ENCODE data around the gene LOXHD1. TPM values are rescaled to one million over a fixed set of nuclear protein-coding genes. Genes with fewer than 3 reads are reported as not detected.

Gene LOXHD1
- total RNA-seq, 1 experiment from 2014 or later = not detected

- in situ Hi-C loops (cut with HindIII; ENCODE audit: low pct_unique_long_range_greater_than_20kb, low sequenced_read_pairs) (no loop called here), intact Hi-C loops (cut with micrococcal nuclease; ENCODE audit: unreplicated experiment) (no loop called here)
- no peak for DNase-seq (ENCODE audit: low read depth, low spot score)
- no peak for ATAC-seq
- no peaks in the 10 kb centered on the region for H3K27me3 ChIP-seq (ENCODE audit: control insufficient read depth, insufficient read depth, low read length)
- H3K36me3 ChIP-seq (ENCODE audit: control insufficient read depth, insufficient read depth, low read length) = no peaks in the 10 kb centered on the region
- no peaks in the 10 kb centered on the region for H3K9me3 ChIP-seq (ENCODE audit: control insufficient read depth, insufficient read depth, low read depth, low read length)
- no peak overlapping the region for H3K4me3 ChIP-seq (ENCODE audit: low read depth in 2 of 2, low read length in 2 of 2)
- CTCF ChIA-PET = no interaction called here
- no peak overlapping the region for H3K27ac ChIP-seq (ENCODE audit: low read length)
- POLR2A ChIA-PET = no interaction called here
- BruUV-seq (replicated peaks) = no TSS peak
- no peaks in the 10 kb centered on the region for H3K4me1 ChIP-seq (ENCODE audit: control insufficient read depth, insufficient read depth, low read length)
- TF ChIP-seq TCF7L2 (IDR thresholded peaks at IDR 0.05; ENCODE audit: low read depth, low read length) (no peak), POLR2AphosphoS5 (IDR thresholded peaks at IDR 0.05; ENCODE audit: low read depth, low read length) (no peak), SIN3A (IDR thresholded peaks at IDR 0.05; ENCODE audit: borderline replicate concordance, insufficient read depth, low read depth, low read length) (no peak), CTCF (IDR thresholded peaks at IDR 0.05) (no peak), REST (IDR thresholded peaks at IDR 0.05; ENCODE audit: insufficient read depth in 1 of 2, low read depth in 2 of 2, low read length in 1 of 2) (no peak)
Observed at GRCh38 chr18:46646468-46646867, 10.6 kb downstream of the LOXHD1 start.

- no peak for ATAC-seq
- Histone ChIP-seq H3K4me1 (ENCODE audit: control insufficient read depth, insufficient read depth, low read length) (no peaks in the 10 kb centered on the region), H3K4me3 (ENCODE audit: low read depth in 2 of 2, low read length in 2 of 2) (no peak overlapping the region), H3K27ac (ENCODE audit: low read length) (no peak overlapping the region), H3K36me3 (ENCODE audit: control insufficient read depth, insufficient read depth, low read length) (no peaks in the 10 kb centered on the region), H3K27me3 (ENCODE audit: control insufficient read depth, insufficient read depth, low read length) (no peaks in the 10 kb centered on the region), H3K9me3 (ENCODE audit: control insufficient read depth, insufficient read depth, low read depth, low read length) (no peaks in the 10 kb centered on the region)
- intact Hi-C loops (cut with micrococcal nuclease; ENCODE audit: unreplicated experiment) (no loop called here), in situ Hi-C loops (cut with HindIII; ENCODE audit: low pct_unique_long_range_greater_than_20kb, low sequenced_read_pairs) (no loop called here)
- no TSS peak for BruUV-seq (replicated peaks)
- no peak for DNase-seq (ENCODE audit: low read depth, low spot score)
- CTCF ChIA-PET = no interaction called here
- POLR2A ChIA-PET = no interaction called here
- TF ChIP-seq CTCF (IDR thresholded peaks at IDR 0.05) (no peak), POLR2AphosphoS5 (IDR thresholded peaks at IDR 0.05; ENCODE audit: low read depth, low read length) (no peak), TCF7L2 (IDR thresholded peaks at IDR 0.05; ENCODE audit: low read depth, low read length) (no peak), REST (IDR thresholded peaks at IDR 0.05; ENCODE audit: insufficient read depth in 1 of 2, low read depth in 2 of 2, low read length in 1 of 2) (no peak), SIN3A (IDR thresholded peaks at IDR 0.05; ENCODE audit: borderline replicate concordance, insufficient read depth, low read depth, low read length) (no peak)
Observed at GRCh38 chr18:46642561-46642960, 14.5 kb downstream of the LOXHD1 start.

Measured in Panc1 (cell line).